OCI-LY7 (cell line): ENCODE results near the gene NOX3.

Source experiments
- EZH2phosphoT487 ChIP-seq: fragments of 200-600 bp; sonication (generic); IDR thresholded peaks from 2 replicates; pipeline ENCODE4 v1.6.1; 2018; ENCODE audit warnings: low read depth, borderline replicate concordance, mild to moderate bottlenecking, mixed run types, antibody characterized with exemption, low read length, moderate library complexity, mixed read lengths
- TF ChIP-seq, protein P1 (sequence below): fragments of 200-600 bp; sonication (generic); conservative IDR thresholded peaks from 2 replicates; pipeline ENCODE4 v1.5.1; 2014; ENCODE audit warnings: mild to moderate bottlenecking, antibody characterized with exemption, low read length, moderate library complexity, mixed read lengths

GRCh38 chr6:155352130-155352420, 103.6 kb downstream of the NOX3 start:
- TF ChIP-seq, protein P1, sequence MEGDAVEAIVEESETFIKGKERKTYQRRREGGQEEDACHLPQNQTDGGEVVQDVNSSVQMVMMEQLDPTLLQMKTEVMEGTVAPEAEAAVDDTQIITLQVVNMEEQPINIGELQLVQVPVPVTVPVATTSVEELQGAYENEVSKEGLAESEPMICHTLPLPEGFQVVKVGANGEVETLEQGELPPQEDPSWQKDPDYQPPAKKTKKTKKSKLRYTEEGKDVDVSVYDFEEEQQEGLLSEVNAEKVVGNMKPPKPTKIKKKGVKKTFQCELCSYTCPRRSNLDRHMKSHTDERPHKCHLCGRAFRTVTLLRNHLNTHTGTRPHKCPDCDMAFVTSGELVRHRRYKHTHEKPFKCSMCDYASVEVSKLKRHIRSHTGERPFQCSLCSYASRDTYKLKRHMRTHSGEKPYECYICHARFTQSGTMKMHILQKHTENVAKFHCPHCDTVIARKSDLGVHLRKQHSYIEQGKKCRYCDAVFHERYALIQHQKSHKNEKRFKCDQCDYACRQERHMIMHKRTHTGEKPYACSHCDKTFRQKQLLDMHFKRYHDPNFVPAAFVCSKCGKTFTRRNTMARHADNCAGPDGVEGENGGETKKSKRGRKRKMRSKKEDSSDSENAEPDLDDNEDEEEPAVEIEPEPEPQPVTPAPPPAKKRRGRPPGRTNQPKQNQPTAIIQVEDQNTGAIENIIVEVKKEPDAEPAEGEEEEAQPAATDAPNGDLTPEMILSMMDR = no peak
- TF ChIP-seq EZH2phosphoT487 = no peak
